SKM-1 treated with dmso at 0.1 percent for 144 hours (cell line): ENCODE results near the gene PRAME.
"Not testable (repeated sequence)": the region's sequence is repeated elsewhere in the genome, so short reads cannot be mapped to it uniquely, and the experiment has no call there.

Experiments used
- DNase-seq: peaks from one replicate; lab custom pipeline; 2025; ENCODE audit not compliant: unreplicated experiment; lab: John Stamatoyannopoulos, UW

The PRAME gene

GRCh38 chr22:22523494-22523893 is 35.6 kb downstream of the PRAME start:
- DNase-seq = no peak

DNA sequence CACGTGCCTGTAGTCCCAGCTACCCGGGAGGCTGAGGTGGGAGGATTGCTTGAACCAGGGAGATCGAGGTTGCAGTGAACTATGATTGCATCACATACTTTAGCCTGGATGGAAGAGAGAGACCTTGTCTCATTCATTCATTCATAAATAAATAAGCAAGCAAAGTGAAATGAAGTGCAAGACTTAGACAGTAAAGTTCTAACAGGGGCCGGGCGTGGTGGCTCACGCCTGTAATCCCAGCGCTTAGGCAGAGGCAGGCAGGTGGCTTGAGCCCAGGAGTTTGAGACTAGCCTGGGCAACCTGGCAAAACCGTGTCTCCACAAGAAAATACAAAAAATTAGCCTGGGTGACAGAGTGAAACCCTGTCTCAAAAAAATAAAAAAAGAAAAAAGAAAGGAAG is 37.4 kb downstream of the PRAME start:
- DNase-seq = no peak

GRCh38 chr22:22520667-22521602 is 38.1 kb downstream of the PRAME start:
- no peak for DNase-seq

GRCh38 chr22:22520020-22520656 is 38.9 kb downstream of the PRAME start, which contains the start of gene ZNF280A:
Gene ZNF280A (minus strand): TSS chr22:22520270. CDS start chr22:22515630, 4,640 bp downstream.
- no peak for DNase-seq

DNA sequence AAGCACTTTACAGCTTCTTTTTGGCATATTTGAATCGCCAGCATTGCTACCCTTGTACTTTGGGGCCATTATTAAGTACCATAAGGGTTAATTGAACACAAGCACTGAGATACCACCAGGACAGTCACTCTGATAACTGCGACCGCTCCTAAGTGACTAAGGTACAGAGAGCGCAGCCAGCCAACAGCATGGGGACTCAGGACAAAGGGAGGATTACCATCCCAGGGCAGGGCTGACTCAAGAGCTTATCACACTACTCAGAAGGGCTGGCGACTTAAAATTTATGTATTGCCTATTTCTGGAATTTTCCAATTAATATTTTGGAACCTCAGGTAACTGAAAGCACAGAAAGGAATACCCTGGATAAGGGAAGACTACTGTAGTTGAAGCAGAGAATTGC is 39.5 kb downstream of the PRAME start:
- no peak for DNase-seq

GRCh38 chr22:22516992-22517391 is 42.1 kb downstream of the PRAME start:
- no peak for DNase-seq

DNA sequence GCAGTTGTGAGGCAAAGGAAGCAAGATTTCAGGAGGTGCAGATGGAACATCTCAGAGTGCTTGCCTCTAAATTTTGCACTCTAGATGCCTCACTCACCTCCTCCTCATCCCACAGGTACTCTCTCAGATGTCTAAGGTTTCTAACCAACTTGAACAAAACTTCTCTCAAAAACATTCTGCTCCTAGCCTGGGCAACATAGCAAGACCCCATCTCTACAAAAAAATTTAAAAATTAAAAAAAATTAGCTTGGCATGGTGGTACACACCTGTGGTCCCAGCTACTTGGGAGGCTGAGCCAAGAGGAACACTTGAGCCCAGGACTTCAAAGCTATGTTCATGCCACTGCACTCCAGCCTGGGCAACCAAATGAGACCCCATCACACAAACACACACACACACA is 43.2 kb downstream of the PRAME start:
- no peak for DNase-seq

- not testable (repeated sequence) for DNase-seq
Observed at GRCh38 chr22:22514431-22514830, 44.6 kb downstream of the PRAME start.

DNA sequence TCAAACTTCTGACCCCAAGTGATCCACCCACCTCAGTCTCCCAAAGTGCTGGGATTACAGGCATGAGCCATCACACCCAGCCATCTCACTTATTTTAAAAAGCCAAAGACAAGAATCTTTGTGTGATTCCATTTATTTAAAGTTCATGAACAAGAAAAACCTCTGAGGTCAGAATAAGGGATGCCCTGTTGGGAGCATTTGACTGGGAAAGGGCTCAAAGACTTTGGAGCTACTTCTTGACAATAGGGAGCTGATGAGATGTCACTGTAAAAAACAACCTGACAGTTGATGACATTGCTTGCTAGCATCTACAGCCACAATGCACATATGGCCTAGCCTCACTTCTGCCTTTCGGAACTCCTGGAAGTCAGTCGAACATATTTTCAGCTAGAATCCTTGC is 45.4 kb downstream of the PRAME start:
- DNase-seq = no peak

DNA sequence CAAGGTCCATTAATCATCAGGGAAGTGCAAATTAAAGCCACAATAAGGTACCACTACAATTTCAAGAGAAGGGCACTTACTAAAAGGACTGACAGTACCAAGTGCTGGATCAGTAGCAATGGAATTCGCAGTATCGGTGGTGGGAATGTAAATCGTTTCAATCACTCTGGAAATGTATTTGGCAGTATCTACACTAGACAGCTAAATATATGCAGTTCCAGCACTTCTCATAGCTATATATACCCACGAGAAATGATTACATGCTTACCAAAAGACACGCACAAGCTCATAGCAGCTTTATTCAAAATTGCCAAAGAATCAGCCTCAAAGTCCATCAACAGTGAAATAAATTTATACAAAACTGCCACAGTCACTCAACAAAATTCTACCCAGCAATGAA is 46.1 kb downstream of the PRAME start:
- no peak for DNase-seq

GRCh38 chr22:22510833-22511232 is 48.2 kb downstream of the PRAME start:
- not testable (repeated sequence) for DNase-seq

DNA sequence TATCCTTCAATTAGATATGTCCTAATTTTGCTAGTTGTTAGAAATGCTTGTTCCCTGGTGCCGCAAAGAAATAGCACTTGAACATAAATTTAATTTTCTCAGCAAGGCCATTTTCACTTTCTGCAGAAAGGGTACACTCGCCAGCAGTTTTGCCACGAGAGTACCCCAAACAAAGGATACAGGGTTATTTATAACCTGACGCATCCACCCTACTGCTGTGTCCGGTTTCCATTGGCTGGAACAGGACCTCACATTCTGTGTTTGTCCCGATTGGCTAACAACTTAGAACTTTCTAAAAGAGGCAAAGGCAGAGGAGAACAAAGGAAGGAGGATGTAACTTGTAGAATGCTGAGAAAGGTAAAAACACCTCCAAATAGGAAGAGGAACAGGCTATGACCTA is 49.2 kb downstream of the PRAME start:
- DNase-seq = not testable (repeated sequence)

- peak; percentile 78 for DNase-seq
Observed at GRCh38 chr22:22508274-22509176, 50.5 kb downstream of the PRAME start, which contains the start of gene ZNF280B. Gene ZNF280B (minus strand): TSS chr22:22508742. CDS start chr22:22489398, 19,344 bp downstream.

DNA sequence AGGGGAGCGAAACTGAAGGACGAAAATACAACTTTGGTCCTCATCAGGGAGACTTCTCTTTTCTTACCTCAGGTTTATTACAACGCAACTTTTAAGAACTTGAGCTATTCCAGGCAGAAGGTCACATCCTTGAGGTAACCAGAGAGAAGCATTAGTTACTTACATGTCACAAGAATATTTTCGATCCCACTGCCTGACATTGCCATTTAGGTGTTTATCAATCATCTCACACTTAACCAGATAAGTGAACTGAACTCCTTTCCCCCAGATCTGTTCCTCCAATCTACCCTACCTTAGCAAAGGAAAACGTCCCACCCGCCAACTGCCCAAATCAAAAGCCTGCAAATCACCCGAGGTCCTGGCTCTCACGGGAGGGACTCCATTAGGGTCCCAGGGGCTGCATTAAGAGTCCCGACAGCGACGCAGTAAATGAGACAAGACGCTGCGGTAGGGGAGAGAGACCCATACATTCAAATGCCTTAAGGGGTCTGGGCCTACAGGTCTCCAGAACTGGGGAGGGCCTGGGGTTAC is 51.3 kb downstream of the PRAME start:
- no peak for DNase-seq

GRCh38 chr22:22506736-22507135 is 52.3 kb downstream of the PRAME start:
- no peak for DNase-seq

DNA sequence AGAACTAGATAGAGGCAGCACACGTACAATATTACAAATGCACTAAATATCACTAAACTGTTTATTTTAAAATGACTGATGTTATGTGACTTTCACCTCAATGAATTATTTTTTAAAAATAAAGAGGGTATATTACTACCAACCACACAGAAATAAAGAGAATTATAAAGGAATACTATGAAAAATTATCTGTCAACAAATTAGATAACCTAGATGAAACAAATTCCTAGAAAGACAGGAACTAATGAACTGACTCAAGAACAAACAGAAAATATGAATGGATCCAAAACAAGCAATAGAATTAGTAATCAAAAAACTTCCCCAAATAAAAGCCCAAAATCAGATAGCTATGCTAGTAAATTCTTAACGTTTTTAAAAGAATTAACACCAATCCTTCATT is 60.8 kb downstream of the PRAME start:
- no peak for DNase-seq
